Measurements from ENCODE around the gene SNAP25. TPM values are rescaled to one million over a fixed set of nuclear protein-coding genes. Genes with fewer than 3 reads are reported as not detected.

Gene SNAP25
- total RNA-seq: 1.2 TPM
- long read RNA-seq, partial matches to known transcripts: 1 of 3 reads
- long read RNA-seq, other reads (novel, unspliced or antisense): 1 of 3 reads

- DNase-seq (ENCODE audit: low spot score): no peak
- intact Hi-C loops (cut with DNase I): no loop called here
Observed at GRCh38 chr20:10218536-10219451, at the start of gene SNAP25. SNAP25 (plus strand) TSS chr20:10218830; CDS start chr20:10275492, 56,662 bp downstream.

- intact Hi-C loops (cut with DNase I): no loop called here
Observed at GRCh38 chr20:10169752-10170151, 48.9 kb upstream of the SNAP25 start.

GRCh38 chr20:10170261-10170660, 48.4 kb upstream of the SNAP25 start:
- DNase-seq (ENCODE audit: low spot score): no peak
- intact Hi-C loops (cut with DNase I): no loop called here

More at GRCh38 chr20:10169752-10170151, 48.9 kb upstream of the SNAP25 start:
- DNase-seq (ENCODE audit: low spot score): no peak

- intact Hi-C loops (cut with DNase I): no loop called here
- DNase-seq (ENCODE audit: low spot score): no peak
Observed at GRCh38 chr20:10171864-10172751, 46.5 kb upstream of the SNAP25 start.

GRCh38 chr20:10172998-10173655, 45.5 kb upstream of the SNAP25 start:
- no peak for DNase-seq (ENCODE audit: low spot score)
- intact Hi-C loops (cut with DNase I): no loop called here

GRCh38 chr20:10174400-10174799, 44.2 kb upstream of the SNAP25 start:
- no peak for DNase-seq (ENCODE audit: low spot score)
- intact Hi-C loops (cut with DNase I): no loop called here

GRCh38 chr20:10177326-10177725, 41.3 kb upstream of the SNAP25 start:
- intact Hi-C loops (cut with DNase I): no loop called here
- no peak for DNase-seq (ENCODE audit: low spot score)

- no peak for DNase-seq (ENCODE audit: low spot score)
- intact Hi-C loops (cut with DNase I): no loop called here
Observed at GRCh38 chr20:10178091-10178490, 40.5 kb upstream of the SNAP25 start.

GRCh38 chr20:10178727-10179313, 39.8 kb upstream of the SNAP25 start:
- intact Hi-C loops (cut with DNase I): no loop called here
- no peak for DNase-seq (ENCODE audit: low spot score)

GRCh38 chr20:10179574-10180298, 38.9 kb upstream of the SNAP25 start:
- intact Hi-C loops (cut with DNase I): no loop called here
- no peak for DNase-seq (ENCODE audit: low spot score)

- intact Hi-C loops (cut with DNase I): no loop called here
- no peak for DNase-seq (ENCODE audit: low spot score)
Observed at GRCh38 chr20:10180651-10181235, 37.9 kb upstream of the SNAP25 start.

- no peak for DNase-seq (ENCODE audit: low spot score)
- intact Hi-C loops (cut with DNase I): no loop called here
Observed at GRCh38 chr20:10185741-10186558, 32.7 kb upstream of the SNAP25 start.

- no peak for DNase-seq (ENCODE audit: low spot score)
- intact Hi-C loops (cut with DNase I): loop anchor here (5.0 kb wide), 1 partner anchor 48 kb away; no protein-coding TSS in a partner anchor
Observed at GRCh38 chr20:10190456-10190855, 28.2 kb upstream of the SNAP25 start.

GRCh38 chr20:10192171-10192570, 26.5 kb upstream of the SNAP25 start:
- DNase-seq (ENCODE audit: low spot score): no peak
- intact Hi-C loops (cut with DNase I): loop anchor here (5.0 kb wide), 1 partner anchor 50 kb away; no protein-coding TSS in a partner anchor

- DNase-seq (ENCODE audit: low spot score): no peak
- intact Hi-C loops (cut with DNase I): loop anchor here (5.0 kb wide), 1 partner anchor 52 kb away; no protein-coding TSS in a partner anchor
Observed at GRCh38 chr20:10194166-10194565, 24.5 kb upstream of the SNAP25 start.

- DNase-seq (ENCODE audit: low spot score): no peak
- intact Hi-C loops (cut with DNase I): no loop called here
Observed at GRCh38 chr20:10200330-10200729, 18.3 kb upstream of the SNAP25 start.

GRCh38 chr20:10201321-10201870, 17.2 kb upstream of the SNAP25 start:
- DNase-seq (ENCODE audit: low spot score): no peak
- intact Hi-C loops (cut with DNase I): no loop called here

All from cardiac septum (tissue), 1 donor.